ENCODE results near the gene UBE2E1.

- no peak for TF ChIP-seq CTCF (IDR thresholded peaks at IDR 0.05; ENCODE audit: low read length)
- TF ChIP-seq EZH2 (IDR thresholded peaks at IDR 0.05; ENCODE audit: borderline replicate concordance, low read length) = no peak
Measured at GRCh38 chr3:23869977-23870662, 64.4 kb downstream of the UBE2E1 start.
